SK-N-SH (cell line): Measurements from ENCODE around the gene TXNDC17. TPM values are rescaled to one million over a fixed set of nuclear protein-coding genes. Genes with fewer than 3 reads are reported as not detected.

Experiments
- CTCF ChIA-PET: fragments of 300-600, 350-600 bp; formaldehyde crosslinking; extraction: SDS; loops from one replicate; lab custom pipeline; 2021; lab: Yijun Ruan, JAX
- POLR2A ChIA-PET: fragments of 350-600 bp; sonication (Branson Sonifier 250); formaldehyde crosslinking; extraction: SDS; loops from one replicate; lab custom pipeline; 2020; ENCODE audit warnings: antibody characterized with exemption, inconsistent platforms; lab: Yijun Ruan, JAX
- DNase-seq: peaks from one replicate; pipeline ENCODE4 v3.0.0; 2012
- H2AFZ ChIP-seq: fragments of 200-600 bp; sonication (generic); 2 replicates; pipeline ENCODE4 v1.8.1; 2016; ENCODE audit warnings: antibody characterized with exemption, mild to moderate bottlenecking, low read depth
- H3F3A ChIP-seq: fragments of 200-600 bp; sonication (generic); replicated peaks from 2 replicates; pipeline ENCODE3; 2016; ENCODE audit warnings: antibody characterized with exemption, mild to moderate bottlenecking; ENCODE audit not compliant: insufficient read depth
- H3K27ac ChIP-seq, 2 experiments: fragments of 200-500 bp in 1 of 2; fragments of 200-600 bp in 1 of 2; sonication (Bioruptor generic) in 1 of 2; sonication (generic), shearing (Covaris generic) in 1 of 2; 2 replicates each; pipeline versions ENCODE4 v1.5.1 to v1.6.1; 2014 to 2016; ENCODE audit warnings: low read depth in 2 of 2, inconsistent platforms in 1 of 2, low read length in 1 of 2, mild to moderate bottlenecking in 1 of 2, mixed read lengths in 1 of 2
- H3K27me3 ChIP-seq: fragments of 200-600 bp; sonication (generic), shearing (Covaris generic); 2 replicates; pipeline ENCODE4 v1.6.1; 2016; ENCODE audit warnings: mixed run types; ENCODE audit not compliant: insufficient read depth
- H3K36me3 ChIP-seq, 2 experiments: fragments of 200-500 bp in 1 of 2; fragments of 200-600 bp in 1 of 2; sonication (Bioruptor generic) in 1 of 2; sonication (generic) in 1 of 2; replicated peaks in 1 of 2; 2 replicates each; pipeline versions ENCODE3 to v1.5.1; 2014 to 2016; ENCODE audit warnings: low read length in 1 of 2, mild to moderate bottlenecking in 1 of 2; ENCODE audit not compliant: insufficient read depth in 2 of 2, control insufficient read depth in 1 of 2
- H3K4me1 ChIP-seq, 2 experiments: fragments of 200-500 bp in 1 of 2; fragments of 200-600 bp in 1 of 2; sonication (Bioruptor generic) in 1 of 2; sonication (generic), shearing (Covaris generic) in 1 of 2; 2 replicates each; pipeline versions ENCODE4 v1.5.1 to v1.6.1; 2014 to 2016; ENCODE audit warnings: low read depth in 1 of 2, low read length in 1 of 2, mixed run types in 1 of 2; ENCODE audit not compliant: insufficient read depth in 2 of 2, control insufficient read depth in 1 of 2
- H3K4me2 ChIP-seq: fragments of 200-600 bp; sonication (generic), shearing (Covaris generic); 2 replicates; pipeline ENCODE4 v1.6.1; 2017; ENCODE audit warnings: mixed run types
- H3K4me3 ChIP-seq, 2 experiments: fragments of 200-500 bp in 1 of 2; fragments of 200-600 bp in 1 of 2; sonication (Bioruptor generic) in 1 of 2; sonication (generic), shearing (Covaris generic) in 1 of 2; 2 replicates each; pipeline versions ENCODE4 v1.5.1 to v1.8.1; 2014 to 2016; ENCODE audit warnings: low read depth in 2 of 2, inconsistent platforms in 1 of 2, low read length in 1 of 2, mild to moderate bottlenecking in 1 of 2, mixed read lengths in 1 of 2, moderate library complexity in 1 of 2
- H3K79me2 ChIP-seq: fragments of 200-600 bp; sonication (generic); 2 replicates; pipeline ENCODE4 v1.8.1; 2017; ENCODE audit warnings: mild to moderate bottlenecking; ENCODE audit not compliant: insufficient read depth
- H3K9ac ChIP-seq: fragments of 200-600 bp; sonication (generic); 2 replicates; pipeline ENCODE4 v1.6.1; 2017; ENCODE audit warnings: mixed run types
- H3K9me2 ChIP-seq: fragments of 200-600 bp; sonication (generic); 2 replicates; pipeline ENCODE4 v1.6.1; 2017; ENCODE audit warnings: mixed run types
- H3K9me3 ChIP-seq: fragments of 200-600 bp; sonication (generic); 2 replicates; pipeline ENCODE4 v1.6.1; 2017; ENCODE audit warnings: mixed run types, mild to moderate bottlenecking, moderate library complexity
- H4K20me1 ChIP-seq: fragments of 200-600 bp; sonication (generic); 2 replicates; pipeline ENCODE4 v1.6.1; 2017; ENCODE audit warnings: mild to moderate bottlenecking, mixed run types; ENCODE audit not compliant: insufficient read depth
- CTCF ChIP-seq: fragments of 200-600 bp; sonication (generic); IDR thresholded peaks from 2 replicates; pipeline ENCODE4 v1.6.1; 2017; ENCODE audit warnings: antibody characterized with exemption, mild to moderate bottlenecking, moderate library complexity
- EP300 ChIP-seq, 2 experiments: IDR thresholded peaks; 2 replicates each; pipeline versions ENCODE4 v1.4.0 to v1.6.1; 2012; ENCODE audit warnings: borderline replicate concordance in 1 of 2, low read depth in 1 of 2, low read length in 1 of 2
- EZH2phosphoT487 ChIP-seq: fragments of 200-600 bp; sonication (generic); IDR thresholded peaks from 2 replicates; pipeline ENCODE4 v1.6.1; 2017; ENCODE audit warnings: low read depth, mixed run types, mild to moderate bottlenecking, antibody characterized with exemption, moderate library complexity, borderline replicate concordance
- FOXM1 ChIP-seq: IDR thresholded peaks from 2 replicates; pipeline ENCODE4 v1.4.0; 2012; ENCODE audit warnings: low read depth, mild to moderate bottlenecking
- IRF3 ChIP-seq: fragments of 150-350 bp; IDR thresholded peaks from 2 replicates; pipeline ENCODE4 v1.6.1; 2016; ENCODE audit warnings: mild to moderate bottlenecking, low read depth, low read length
- MEF2A ChIP-seq: IDR thresholded peaks from 2 replicates; pipeline ENCODE4 v1.4.0; 2012; ENCODE audit warnings: low read depth, borderline replicate concordance
- NFIC ChIP-seq: IDR thresholded peaks from 2 replicates; pipeline ENCODE4 v1.4.0; 2012; ENCODE audit warnings: borderline replicate concordance
- NRF1 ChIP-seq: IDR thresholded peaks from 2 replicates; pipeline ENCODE4 v1.6.1; 2012; ENCODE audit warnings: low read depth, mild to moderate bottlenecking, low read length
- RCOR1 ChIP-seq: fragments of 150-350 bp; IDR thresholded peaks from 2 replicates; pipeline ENCODE4 v1.6.1; 2017; ENCODE audit warnings: antibody characterized with exemption, low read length
- REST ChIP-seq: IDR thresholded peaks from 2 replicates; pipeline ENCODE4 v1.6.1; 2012; ENCODE audit warnings: mild to moderate bottlenecking, low read depth, low read length, moderate library complexity
- RFX5 ChIP-seq: IDR thresholded peaks from 2 replicates; pipeline ENCODE4 v1.6.1; 2012; ENCODE audit warnings: mild to moderate bottlenecking, improper control_type of control experiment, low read length
- RXRA ChIP-seq: IDR thresholded peaks from 2 replicates; pipeline ENCODE4 v1.4.0; 2012; ENCODE audit warnings: low read depth, mild to moderate bottlenecking, borderline replicate concordance
- SIN3A ChIP-seq: IDR thresholded peaks from 2 replicates; pipeline ENCODE4 v1.6.1; 2012; ENCODE audit warnings: low read depth, mild to moderate bottlenecking, low read length, moderate library complexity, borderline replicate concordance
- TCF12 ChIP-seq: IDR thresholded peaks from 2 replicates; pipeline ENCODE4 v1.4.0; 2012
- USF1 ChIP-seq: IDR thresholded peaks from 2 replicates; pipeline ENCODE4 v1.4.0; 2012; ENCODE audit warnings: low read depth, borderline replicate concordance
- YY1 ChIP-seq: IDR thresholded peaks from 2 replicates; pipeline ENCODE4 v1.4.0; 2012; ENCODE audit warnings: low read depth, mild to moderate bottlenecking
- WGBS: methylation state at CpG from one replicate; pipeline ENCODE4 v1.1.6; 2017; ENCODE audit warnings: low lambda C conversion rate; 5-methylcytosine and 5-hydroxymethylcytosine counted together
- polyA plus RNA-seq, 3 experiments: library from polyadenylated mRNA; depleted of rRNA; stranded (reverse); fragments of >200 nt; gene quantifications; 2 replicates each; pipeline ENCODE4 v1.2.3, GENCODE V29; 2012
- TF ChIP-seq, protein P1 (sequence below): IDR thresholded peaks from 2 replicates; pipeline ENCODE4 v1.4.0; 2012; ENCODE audit warnings: low read depth, borderline replicate concordance

Gene TXNDC17
- polyA plus RNA-seq, 1 of the 3 experiments (the other 2 are of a cell fraction): 644 TPM

GRCh38 chr17:6684460-6684783 is 43.6 kb downstream of the TXNDC17 start:
- no peaks in the 10 kb centered on the region for H3K36me3 ChIP-seq
- ChIA-PET CTCF (interaction anchor here (0.5 to 2.6 kb wide), 2 partner anchors 17 to 18 kb away, joined by 3 to 9 read pairs; no protein-coding TSS in a partner anchor), POLR2A (no interaction called here)
- no peak for DNase-seq
- peaks cover 83% of the 10 kb centered on the region for H3K27me3 ChIP-seq
- 8% methylated on average over 7 of the region's 7 CpGs for WGBS
- H2AFZ ChIP-seq: no peak overlapping the region
- no peaks in the 10 kb centered on the region for H3K79me2 ChIP-seq
- no peak overlapping the region for H3K4me3 ChIP-seq
- H4K20me1 ChIP-seq: no peaks in the 10 kb centered on the region
- no peak overlapping the region for H3K4me2 ChIP-seq
- no peaks in the 10 kb centered on the region for H3K4me1 ChIP-seq
- H3F3A ChIP-seq: no peaks in the 10 kb centered on the region
- H3K9me3 ChIP-seq: no peaks in the 10 kb centered on the region
- TF ChIP-seq RCOR1: no peak
- no peak for TF ChIP-seq YY1
- no peak for TF ChIP-seq IRF3
- TF ChIP-seq RXRA: no peak
- TF ChIP-seq NRF1: no peak
- no peak for TF ChIP-seq REST
- no peak for TF ChIP-seq TCF12
- H3K9ac ChIP-seq: no peak overlapping the region
- H3K27ac ChIP-seq: no peak overlapping the region
- H3K9me2 ChIP-seq: no peaks in the 10 kb centered on the region

DNA sequence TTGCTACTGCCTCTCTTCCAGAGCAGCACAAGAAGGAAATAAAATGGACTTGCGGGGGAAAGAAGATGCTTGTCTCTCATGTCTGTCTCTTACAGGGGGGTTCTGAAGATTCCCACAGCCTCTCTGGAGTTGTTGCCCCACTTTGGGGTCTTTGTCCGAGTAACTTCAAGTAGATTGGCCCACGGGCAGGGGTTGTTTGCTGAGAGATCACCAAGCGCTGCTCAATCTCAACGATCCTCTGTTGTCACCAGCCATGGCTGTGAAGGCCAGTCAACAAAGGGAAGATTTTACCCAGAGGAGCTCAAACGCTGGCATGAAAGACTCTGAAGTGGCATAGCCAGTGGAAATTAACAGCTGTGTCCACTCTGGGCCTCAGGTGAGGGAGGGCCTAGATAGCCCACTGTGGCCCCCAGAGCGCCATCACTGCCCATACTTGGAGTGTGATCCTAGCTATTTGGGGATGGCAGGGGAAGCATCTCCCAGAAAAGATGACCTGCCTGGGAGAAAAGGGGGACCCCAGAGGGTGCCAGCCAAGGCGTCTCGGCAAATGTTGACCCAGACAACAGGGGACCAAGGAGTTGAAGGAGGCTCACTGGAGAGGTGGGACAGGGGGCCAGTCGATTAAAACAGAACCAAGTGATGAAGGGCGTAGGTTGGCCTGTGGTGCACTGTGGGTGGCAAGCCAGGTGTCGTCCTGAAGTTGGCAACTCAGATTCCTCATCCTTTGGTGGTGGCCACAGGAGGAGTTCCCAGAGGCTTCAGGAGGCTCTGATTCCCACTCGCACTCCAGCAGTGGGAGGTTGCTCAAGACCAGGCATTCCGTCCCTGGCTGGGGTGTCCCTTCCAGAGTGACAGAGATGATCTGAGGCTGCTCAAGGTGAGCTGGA is 44.3 kb downstream of the TXNDC17 start:
- Histone ChIP-seq H3K4me3 (no peak overlapping the region), H3K9ac (no peak overlapping the region), H3K4me2 (no peak overlapping the region), H3K27me3 (peaks cover 79% of the 10 kb centered on the region), H3K4me1 (no peaks in the 10 kb centered on the region), H3K79me2 (no peaks in the 10 kb centered on the region), H2AFZ (no peak overlapping the region), H3K36me3 (no peaks in the 10 kb centered on the region), H4K20me1 (no peaks in the 10 kb centered on the region), H3F3A (no peaks in the 10 kb centered on the region), H3K9me3 (no peaks in the 10 kb centered on the region), H3K9me2 (no peaks in the 10 kb centered on the region), H3K27ac (no peak overlapping the region)
- ChIA-PET POLR2A (no interaction called here), CTCF (interaction anchor here (2.6 kb wide), 1 partner anchor 19 kb away, joined by 9 read pairs; no protein-coding TSS in a partner anchor)
- DNase-seq: no peak
- WGBS: 16% methylated on average over 7 of the region's 14 CpGs
- TF ChIP-seq, protein P1, sequence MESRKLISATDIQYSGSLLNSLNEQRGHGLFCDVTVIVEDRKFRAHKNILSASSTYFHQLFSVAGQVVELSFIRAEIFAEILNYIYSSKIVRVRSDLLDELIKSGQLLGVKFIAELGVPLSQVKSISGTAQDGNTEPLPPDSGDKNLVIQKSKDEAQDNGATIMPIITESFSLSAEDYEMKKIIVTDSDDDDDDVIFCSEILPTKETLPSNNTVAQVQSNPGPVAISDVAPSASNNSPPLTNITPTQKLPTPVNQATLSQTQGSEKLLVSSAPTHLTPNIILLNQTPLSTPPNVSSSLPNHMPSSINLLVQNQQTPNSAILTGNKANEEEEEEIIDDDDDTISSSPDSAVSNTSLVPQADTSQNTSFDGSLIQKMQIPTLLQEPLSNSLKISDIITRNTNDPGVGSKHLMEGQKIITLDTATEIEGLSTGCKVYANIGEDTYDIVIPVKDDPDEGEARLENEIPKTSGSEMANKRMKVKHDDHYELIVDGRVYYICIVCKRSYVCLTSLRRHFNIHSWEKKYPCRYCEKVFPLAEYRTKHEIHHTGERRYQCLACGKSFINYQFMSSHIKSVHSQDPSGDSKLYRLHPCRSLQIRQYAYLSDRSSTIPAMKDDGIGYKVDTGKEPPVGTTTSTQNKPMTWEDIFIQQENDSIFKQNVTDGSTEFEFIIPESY: no peak
- TF ChIP-seq RXRA: no peak
- no peak for TF ChIP-seq RCOR1
- TF ChIP-seq NFIC: no peak
- no peak for TF ChIP-seq CTCF
- no peak for TF ChIP-seq EP300 (IDR thresholded peaks at IDR 0.05; ENCODE audit: borderline replicate concordance in 1 of 2, low read depth in 1 of 2, low read length in 1 of 2)
- no peak for TF ChIP-seq USF1
- TF ChIP-seq MEF2A: no peak
- TF ChIP-seq SIN3A: no peak
- no peak for TF ChIP-seq FOXM1
- no peak for TF ChIP-seq RFX5
- TF ChIP-seq EZH2phosphoT487: no peak
